PC-9 (cell line): Measurements from ENCODE around the gene NAE1. TPM values are rescaled to one million over a fixed set of nuclear protein-coding genes. Genes with fewer than 3 reads are reported as not detected.

Source experiments
- BruUV-seq: library from RNA; stranded (reverse); fragments of 400-500 nt; replicated peaks from 2 replicates; lab custom pipeline; 2021; lab: Mats Ljungman, UMichigan
- CTCF ChIA-PET: fragments of 300-600 bp; sonication (Branson Sonifier 250); formaldehyde crosslinking; loops from one replicate; lab custom pipeline; 2022; ENCODE audit warnings: antibody characterized with exemption; lab: Charles Lee
- POLR2A ChIA-PET: fragments of 300-600 bp; sonication (Branson Sonifier 250); formaldehyde crosslinking; loops from one replicate; lab custom pipeline; 2022; ENCODE audit warnings: antibody characterized with exemption; ENCODE audit not compliant: unreplicated experiment; lab: Charles Lee
- DNase-seq, 2 experiments: peaks; one replicate each; pipeline versions ENCODE4 v3.0.0 to v3.0.0-alpha.2; 2015 to 2022; ENCODE audit warnings: mixed read lengths in 1 of 2
- H2AFZ ChIP-seq: fragments of 200-600 bp; sonication (generic); 2 replicates; pipeline ENCODE4 v1.8.1; 2017; ENCODE audit warnings: antibody characterized with exemption
- H3F3A ChIP-seq: fragments of 200-600 bp; sonication (generic); 2 replicates; pipeline ENCODE4 v1.8.1; 2017; ENCODE audit warnings: antibody characterized with exemption, mild to moderate bottlenecking, low read depth; ENCODE audit not compliant: insufficient read depth
- H3K27ac ChIP-seq: fragments of 200-600 bp; sonication (generic); 2 replicates; pipeline ENCODE4 v1.6.1; 2016; ENCODE audit warnings: mixed run types
- H3K27me3 ChIP-seq: fragments of 200-600 bp; sonication (generic); 2 replicates; pipeline ENCODE4 v1.6.1; 2016; ENCODE audit warnings: low read depth, mixed run types; ENCODE audit not compliant: insufficient read depth
- H3K36me3 ChIP-seq: fragments of 200-600 bp; sonication (generic); 2 replicates; pipeline ENCODE4 v1.6.1; 2016; ENCODE audit warnings: low read depth, mixed run types
- H3K4me1 ChIP-seq: fragments of 200-600 bp; sonication (generic); replicated peaks from 2 replicates; pipeline ENCODE4 v1.6.1; 2016; ENCODE audit warnings: mixed run types; ENCODE audit not compliant: insufficient read depth
- H3K4me2 ChIP-seq: fragments of 200-600 bp; sonication (generic); 2 replicates; pipeline ENCODE4 v1.6.1; 2017; ENCODE audit warnings: mixed run types
- H3K4me3 ChIP-seq: fragments of 200-600 bp; sonication (generic); 2 replicates; pipeline ENCODE4 v1.6.1; 2016; ENCODE audit warnings: mixed run types
- H3K79me2 ChIP-seq: fragments of 200-600 bp; sonication (generic); 2 replicates; pipeline ENCODE4 v1.6.1; 2017; ENCODE audit warnings: low read depth, mixed run types
- H3K9me2 ChIP-seq: fragments of 200-600 bp; sonication (generic); 2 replicates; pipeline ENCODE4 v1.8.1; 2017; ENCODE audit warnings: mild to moderate bottlenecking; ENCODE audit not compliant: insufficient read depth
- H3K9me3 ChIP-seq: fragments of 200-600 bp; sonication (generic); 2 replicates; pipeline ENCODE4 v1.8.1; 2016; ENCODE audit warnings: low read depth; ENCODE audit not compliant: insufficient read depth
- H4K20me1 ChIP-seq: fragments of 200-600 bp; sonication (generic); 2 replicates; pipeline ENCODE4 v1.8.1; 2017; ENCODE audit not compliant: insufficient read depth
- EZH2 ChIP-seq: fragments of 200-600 bp; sonication (generic); IDR thresholded peaks from 2 replicates; pipeline ENCODE4 v1.8.0; 2017; ENCODE audit warnings: antibody characterized with exemption, low read depth
- intact Hi-C: fragments of 100-400 bp; cut with micrococcal nuclease; formaldehyde crosslinking; loops from one replicate; pipeline ENCODE4 v1.10.0; 2022; ENCODE audit not compliant: unreplicated experiment
- total RNA-seq: library from RNA; stranded (reverse); gene quantifications from 2 replicates; pipeline ENCODE4 v1.2.3, GENCODE V29; 2021
- TF ChIP-seq, protein P1 (sequence below): fragments of 200-600 bp; sonication (generic); conservative IDR thresholded peaks from 2 replicates; pipeline ENCODE4 v1.6.1; 2017; ENCODE audit warnings: mixed run types, antibody characterized with exemption, mild to moderate bottlenecking, moderate library complexity

Gene NAE1
- total RNA-seq, 1 experiment from 2014 or later, result 72.7 TPM

DNA sequence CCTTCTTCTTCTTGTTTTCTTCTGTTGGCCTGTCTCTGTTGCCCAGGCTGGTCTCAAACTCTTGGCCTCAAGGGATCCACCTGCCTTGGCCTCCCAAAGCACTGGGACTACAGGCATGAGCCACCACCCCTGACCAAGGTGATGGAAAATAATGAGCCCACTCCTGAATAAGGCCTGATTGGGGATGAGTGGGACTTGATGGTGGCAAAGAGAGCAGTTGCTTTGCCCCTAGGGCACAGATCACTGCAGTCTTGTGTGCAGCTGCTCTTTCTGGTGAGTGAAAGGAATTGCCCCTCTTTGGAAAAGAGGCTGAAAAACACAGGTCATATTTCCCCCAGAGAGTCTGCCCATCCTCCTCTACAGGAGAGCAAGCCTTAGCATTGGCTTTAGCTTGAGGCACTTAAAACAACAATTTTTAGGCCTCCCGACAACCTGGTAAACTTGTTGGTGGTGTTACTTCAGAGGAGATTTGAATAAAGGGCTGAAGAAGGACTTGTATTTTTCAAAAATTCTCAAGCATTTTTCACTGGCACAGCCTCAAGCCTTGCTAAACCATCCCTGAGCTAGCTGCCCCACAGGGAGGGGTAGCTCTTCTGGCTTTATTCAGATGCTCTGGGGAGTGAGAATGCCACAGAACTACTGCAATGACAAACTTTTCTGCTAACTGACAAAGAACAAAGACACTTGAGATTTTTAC is 43.5 kb upstream of the NAE1 start:
- DNase-seq, result no peak
- H3K36me3 ChIP-seq, result no peaks in the 10 kb centered on the region
- H3K27me3 ChIP-seq, result no peaks in the 10 kb centered on the region
- H3K9me2 ChIP-seq, result no peaks in the 10 kb centered on the region
- no peak overlapping the region for H3K4me3 ChIP-seq
- TF ChIP-seq, protein P1, sequence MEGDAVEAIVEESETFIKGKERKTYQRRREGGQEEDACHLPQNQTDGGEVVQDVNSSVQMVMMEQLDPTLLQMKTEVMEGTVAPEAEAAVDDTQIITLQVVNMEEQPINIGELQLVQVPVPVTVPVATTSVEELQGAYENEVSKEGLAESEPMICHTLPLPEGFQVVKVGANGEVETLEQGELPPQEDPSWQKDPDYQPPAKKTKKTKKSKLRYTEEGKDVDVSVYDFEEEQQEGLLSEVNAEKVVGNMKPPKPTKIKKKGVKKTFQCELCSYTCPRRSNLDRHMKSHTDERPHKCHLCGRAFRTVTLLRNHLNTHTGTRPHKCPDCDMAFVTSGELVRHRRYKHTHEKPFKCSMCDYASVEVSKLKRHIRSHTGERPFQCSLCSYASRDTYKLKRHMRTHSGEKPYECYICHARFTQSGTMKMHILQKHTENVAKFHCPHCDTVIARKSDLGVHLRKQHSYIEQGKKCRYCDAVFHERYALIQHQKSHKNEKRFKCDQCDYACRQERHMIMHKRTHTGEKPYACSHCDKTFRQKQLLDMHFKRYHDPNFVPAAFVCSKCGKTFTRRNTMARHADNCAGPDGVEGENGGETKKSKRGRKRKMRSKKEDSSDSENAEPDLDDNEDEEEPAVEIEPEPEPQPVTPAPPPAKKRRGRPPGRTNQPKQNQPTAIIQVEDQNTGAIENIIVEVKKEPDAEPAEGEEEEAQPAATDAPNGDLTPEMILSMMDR, result no peak
- TF ChIP-seq EZH2, result no peak
- H3K4me1 ChIP-seq, result peaks cover 7% of the 10 kb centered on the region
- H3K4me2 ChIP-seq, result no peak overlapping the region
- intact Hi-C loops, result loop anchor here (5.0 kb wide), 1 partner anchor 132 kb away; no protein-coding TSS in a partner anchor
- peaks cover 25% of the 10 kb centered on the region; the same call in 1 of the 2 replicates for H3F3A ChIP-seq
- no peaks in the 10 kb centered on the region for H3K9me3 ChIP-seq
- no peak overlapping the region for H3K27ac ChIP-seq
- no peaks in the 10 kb centered on the region for H4K20me1 ChIP-seq
- POLR2A ChIA-PET, result interaction anchor here (0.5 to 0.7 kb wide), 2 partner anchors 64 to 394 kb away, joined by 4 to 20 read pairs; no protein-coding TSS in a partner anchor
- H2AFZ ChIP-seq, result no peak overlapping the region
- no peaks in the 10 kb centered on the region for H3K79me2 ChIP-seq
- CTCF ChIA-PET, result interaction anchor here (0.7 to 2.1 kb wide), 4 partner anchors 15 to 212 kb away, joined by 3 to 30 read pairs (median 14); partner anchors contain the start of gene NAE1
- no TSS peak for BruUV-seq

DNA sequence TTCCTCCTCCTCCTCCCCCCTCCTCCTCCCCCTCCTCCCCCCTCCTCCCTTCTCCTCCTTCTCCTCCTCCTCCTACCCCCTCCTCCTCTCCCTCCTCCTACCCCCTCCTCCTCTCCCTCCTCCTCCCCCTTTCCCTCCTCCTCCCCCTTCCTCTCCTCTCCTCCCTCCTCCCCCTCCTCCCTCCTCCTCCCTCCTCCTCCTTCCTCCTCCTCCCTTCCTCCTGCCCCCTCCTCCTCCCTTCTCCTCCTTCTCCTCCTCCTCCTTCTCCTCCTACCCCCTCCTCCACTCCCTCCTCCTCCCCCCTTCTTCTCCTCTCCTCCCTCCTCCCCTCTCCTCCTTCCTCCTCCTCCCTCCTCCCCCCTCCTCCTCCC is 42.9 kb upstream of the NAE1 start:
- TF ChIP-seq, protein P1, result no peak
- TF ChIP-seq EZH2, result no peak
- H3K79me2 ChIP-seq, result no peaks in the 10 kb centered on the region
- H4K20me1 ChIP-seq, result no peaks in the 10 kb centered on the region
- no peak overlapping the region for H2AFZ ChIP-seq
- intact Hi-C loops, result loop anchor here (1.0 to 5.0 kb wide), 3 partner anchors 43 to 145 kb away; partner anchors contain the start of gene NAE1
- no peak overlapping the region for H3K27ac ChIP-seq
- POLR2A ChIA-PET, result no interaction called here
- no peaks in the 10 kb centered on the region for H3K27me3 ChIP-seq
- peaks cover 25% of the 10 kb centered on the region; the same call in 1 of the 2 replicates for H3F3A ChIP-seq
- H3K36me3 ChIP-seq, result no peaks in the 10 kb centered on the region
- H3K9me3 ChIP-seq, result no peaks in the 10 kb centered on the region
- H3K4me2 ChIP-seq, result no peak overlapping the region
- H3K4me3 ChIP-seq, result no peak overlapping the region
- CTCF ChIA-PET, result interaction anchor here (0.6 to 2.1 kb wide), 6 partner anchors 12 to 465 kb away, joined by 3 to 14 read pairs (median 4); partner anchors contain the start of gene NAE1
- peaks cover 7% of the 10 kb centered on the region for H3K4me1 ChIP-seq
- no peak for DNase-seq
- no peaks in the 10 kb centered on the region for H3K9me2 ChIP-seq
- BruUV-seq, result no TSS peak

DNA sequence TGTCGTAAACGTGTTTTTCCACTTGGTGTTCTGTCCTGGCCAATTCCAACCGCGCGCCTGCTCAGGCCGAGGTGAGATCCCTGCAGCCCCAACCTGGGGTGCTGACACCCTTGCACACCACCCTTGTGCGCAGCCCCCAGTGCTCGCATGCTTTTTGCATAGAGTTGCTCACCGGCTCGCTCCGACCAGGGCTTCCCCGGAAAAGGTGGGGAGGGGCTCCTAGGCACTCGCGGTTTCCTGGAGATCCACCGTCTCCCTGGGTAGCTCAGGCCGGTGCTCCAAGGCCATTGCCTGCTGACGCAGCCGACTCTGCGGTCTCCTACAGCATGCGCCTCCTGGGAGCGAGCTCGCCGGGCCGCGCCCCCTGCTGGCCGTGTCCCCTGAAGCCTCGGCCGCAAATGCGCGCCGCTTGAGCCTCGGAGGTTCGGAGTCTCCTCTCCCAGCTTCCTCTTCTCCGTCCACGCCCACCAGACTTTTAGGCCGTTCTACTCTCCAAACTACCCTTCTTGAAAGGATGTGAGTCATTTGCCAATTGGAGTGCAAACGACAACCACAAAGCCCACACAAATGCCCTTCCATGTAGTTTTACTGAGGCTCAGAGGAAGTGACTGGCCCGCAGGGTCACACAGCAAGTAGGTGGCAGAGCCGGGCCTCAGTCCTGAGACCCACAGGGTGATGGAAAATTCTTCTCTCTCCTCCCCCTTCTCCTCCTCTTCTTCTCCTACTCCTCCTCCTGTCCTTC is 42.3 kb upstream of the NAE1 start:
- Histone ChIP-seq H2AFZ (peak overlapping the region; percentile 92), H3K27ac (peak overlapping the region; percentile 42), H3F3A (peaks cover 23% of the 10 kb centered on the region; the same call in 1 of the 2 replicates), H3K4me2 (peak overlapping the region; percentile 95), H3K4me1 (peaks cover 7% of the 10 kb centered on the region), H3K36me3 (no peaks in the 10 kb centered on the region), H3K9me2 (no peaks in the 10 kb centered on the region), H4K20me1 (no peaks in the 10 kb centered on the region), H3K4me3 (peak overlapping the region; percentile 64), H3K27me3 (no peaks in the 10 kb centered on the region), H3K9me3 (no peaks in the 10 kb centered on the region), H3K79me2 (no peaks in the 10 kb centered on the region)
- no TSS peak for BruUV-seq
- DNase-seq, result peak; percentile 90 to 93
- POLR2A ChIA-PET, result interaction anchor here (0.7 kb wide), 2 partner anchors 211 to 304 kb away, joined by 3 to 5 read pairs; no protein-coding TSS in a partner anchor
- TF ChIP-seq, protein P1, result peak; percentile 91
- no peak for TF ChIP-seq EZH2
- CTCF ChIA-PET, result interaction anchor here (0.6 to 2.1 kb wide), 9 partner anchors 8 to 465 kb away, joined by 3 to 14 read pairs (median 4); partner anchors contain the start of gene NAE1
- intact Hi-C loops, result loop anchor here (1.0 to 5.0 kb wide), 3 partner anchors 42 to 145 kb away; partner anchors contain the start of gene NAE1
